HEK293T (cell line): ENCODE data around the gene CLIC3.

ENCODE experiments used
- BHLHE40 ChIP-seq: fragments of 450-650 bp; IDR thresholded peaks from 2 replicates; pipeline ENCODE4 v1.6.1; 2016; ENCODE audit warnings: mild to moderate bottlenecking, moderate library complexity, borderline replicate concordance
- HDGF ChIP-seq: fragments of 450-650 bp; IDR thresholded peaks from 2 replicates; pipeline ENCODE4 v1.6.1; 2017; ENCODE audit warnings: antibody characterized with exemption, borderline replicate concordance
- SP1 ChIP-seq: fragments of 450-650 bp; IDR thresholded peaks from 2 replicates; pipeline ENCODE4 v1.6.1; 2017
- TARDBP ChIP-seq: fragments of 450-650 bp; IDR thresholded peaks from 2 replicates; pipeline ENCODE4 v1.6.1; 2016

- no peak for TF ChIP-seq BHLHE40
- no peak for TF ChIP-seq SP1
- no peak for TF ChIP-seq HDGF
- TF ChIP-seq TARDBP, result no peak
These were observed 12.6 kb downstream of the CLIC3 start for GRCh38 chr9:136983656-136984314.
